UCSD-AML1 (cell line): ENCODE data around the gene ADAMTS9.

ENCODE experiments used
- DNase-seq: peaks from one replicate; lab custom pipeline; 2025; ENCODE audit not compliant: unreplicated experiment; lab: John Stamatoyannopoulos, UW

ADAMTS9 gene, protein sequence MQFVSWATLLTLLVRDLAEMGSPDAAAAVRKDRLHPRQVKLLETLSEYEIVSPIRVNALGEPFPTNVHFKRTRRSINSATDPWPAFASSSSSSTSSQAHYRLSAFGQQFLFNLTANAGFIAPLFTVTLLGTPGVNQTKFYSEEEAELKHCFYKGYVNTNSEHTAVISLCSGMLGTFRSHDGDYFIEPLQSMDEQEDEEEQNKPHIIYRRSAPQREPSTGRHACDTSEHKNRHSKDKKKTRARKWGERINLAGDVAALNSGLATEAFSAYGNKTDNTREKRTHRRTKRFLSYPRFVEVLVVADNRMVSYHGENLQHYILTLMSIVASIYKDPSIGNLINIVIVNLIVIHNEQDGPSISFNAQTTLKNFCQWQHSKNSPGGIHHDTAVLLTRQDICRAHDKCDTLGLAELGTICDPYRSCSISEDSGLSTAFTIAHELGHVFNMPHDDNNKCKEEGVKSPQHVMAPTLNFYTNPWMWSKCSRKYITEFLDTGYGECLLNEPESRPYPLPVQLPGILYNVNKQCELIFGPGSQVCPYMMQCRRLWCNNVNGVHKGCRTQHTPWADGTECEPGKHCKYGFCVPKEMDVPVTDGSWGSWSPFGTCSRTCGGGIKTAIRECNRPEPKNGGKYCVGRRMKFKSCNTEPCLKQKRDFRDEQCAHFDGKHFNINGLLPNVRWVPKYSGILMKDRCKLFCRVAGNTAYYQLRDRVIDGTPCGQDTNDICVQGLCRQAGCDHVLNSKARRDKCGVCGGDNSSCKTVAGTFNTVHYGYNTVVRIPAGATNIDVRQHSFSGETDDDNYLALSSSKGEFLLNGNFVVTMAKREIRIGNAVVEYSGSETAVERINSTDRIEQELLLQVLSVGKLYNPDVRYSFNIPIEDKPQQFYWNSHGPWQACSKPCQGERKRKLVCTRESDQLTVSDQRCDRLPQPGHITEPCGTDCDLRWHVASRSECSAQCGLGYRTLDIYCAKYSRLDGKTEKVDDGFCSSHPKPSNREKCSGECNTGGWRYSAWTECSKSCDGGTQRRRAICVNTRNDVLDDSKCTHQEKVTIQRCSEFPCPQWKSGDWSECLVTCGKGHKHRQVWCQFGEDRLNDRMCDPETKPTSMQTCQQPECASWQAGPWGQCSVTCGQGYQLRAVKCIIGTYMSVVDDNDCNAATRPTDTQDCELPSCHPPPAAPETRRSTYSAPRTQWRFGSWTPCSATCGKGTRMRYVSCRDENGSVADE (N-terminal part only)

DNA sequence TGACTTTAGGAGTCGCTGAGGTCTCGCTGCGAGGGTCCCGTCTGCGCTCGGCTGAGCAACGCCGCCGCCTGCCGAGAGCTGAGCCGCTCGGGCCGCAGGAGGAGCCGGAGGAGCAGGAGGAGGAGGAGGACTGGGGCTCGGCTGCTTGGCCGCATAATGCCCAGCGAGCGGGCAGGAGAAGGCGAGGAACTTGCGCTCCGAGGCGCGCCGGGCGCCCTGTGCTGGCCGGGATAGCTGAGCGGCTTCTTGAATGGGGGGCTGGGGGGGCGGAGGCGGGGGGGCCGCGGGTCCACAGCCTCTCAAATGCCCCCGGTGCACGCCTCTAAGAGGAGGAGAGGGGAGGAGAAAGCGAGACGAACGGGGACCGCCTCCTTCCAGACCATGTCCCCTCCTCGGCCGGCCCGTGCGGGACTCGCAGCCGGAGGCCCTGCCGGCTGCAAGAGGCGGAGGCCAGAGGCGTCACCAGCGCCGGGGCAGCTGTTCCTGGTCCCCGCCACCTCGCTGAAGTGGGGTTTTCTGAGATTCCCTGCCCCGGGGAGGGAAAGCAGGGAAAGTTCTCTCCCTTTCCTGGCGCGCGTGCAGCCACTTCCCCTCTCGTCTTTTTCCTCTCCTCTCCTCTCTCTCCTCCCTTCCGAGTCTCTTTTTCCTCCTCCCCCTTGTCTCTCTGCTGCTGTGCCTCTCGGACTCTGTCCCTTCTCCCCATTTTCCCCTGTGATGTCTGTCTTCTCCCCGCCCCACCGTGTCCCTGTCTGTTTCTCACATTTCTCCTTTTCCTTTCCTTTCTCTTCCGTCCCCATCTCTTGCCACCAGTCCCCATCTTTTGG lies at the start of gene ADAMTS9:
Gene ADAMTS9 (minus strand): TSS at position 220 of the 824 bp plus-strand sequence. CDS start 343 bp downstream, outside the sequence.
- DNase-seq: no peak

DNA sequence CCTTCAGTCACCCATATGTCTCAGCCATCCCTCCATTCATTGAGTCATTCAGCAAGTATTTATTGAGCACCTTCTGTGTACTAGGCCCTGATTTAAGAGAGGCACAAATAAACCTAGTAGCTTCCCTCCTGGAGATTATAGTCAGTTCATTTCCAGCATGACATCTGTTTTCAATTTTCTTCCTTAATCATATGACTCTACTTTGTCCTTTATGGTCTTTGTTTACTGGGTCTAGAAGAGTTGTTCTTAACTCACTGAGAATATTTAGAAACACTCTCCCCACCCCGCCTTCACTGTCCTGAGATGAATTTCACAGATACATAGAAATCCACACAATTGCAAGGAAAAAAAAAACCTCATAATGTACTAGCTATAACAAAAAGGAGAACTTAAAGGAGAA lies 44.8 kb upstream of the ADAMTS9 start:
- DNase-seq: no peak

DNA sequence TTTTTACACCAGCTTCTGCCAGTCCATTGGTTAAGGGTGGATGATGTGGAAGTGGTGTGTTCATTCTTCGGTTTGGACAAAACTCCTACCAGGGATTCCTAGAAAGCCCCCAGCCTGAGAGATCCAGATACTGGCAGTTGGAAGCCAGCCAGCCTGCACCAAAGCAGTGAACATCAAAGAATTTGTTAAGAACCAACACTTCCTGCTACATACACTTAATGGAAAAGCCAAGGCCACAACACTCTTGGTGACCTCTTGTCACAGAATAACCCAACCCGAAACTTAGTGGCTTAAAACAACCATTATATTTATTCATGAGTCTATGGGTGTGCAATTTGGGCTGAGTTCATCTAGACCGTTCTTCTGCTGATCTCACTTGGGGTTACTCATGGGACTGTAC lies 42.9 kb upstream of the ADAMTS9 start:
- peak; percentile 10 for DNase-seq

DNA sequence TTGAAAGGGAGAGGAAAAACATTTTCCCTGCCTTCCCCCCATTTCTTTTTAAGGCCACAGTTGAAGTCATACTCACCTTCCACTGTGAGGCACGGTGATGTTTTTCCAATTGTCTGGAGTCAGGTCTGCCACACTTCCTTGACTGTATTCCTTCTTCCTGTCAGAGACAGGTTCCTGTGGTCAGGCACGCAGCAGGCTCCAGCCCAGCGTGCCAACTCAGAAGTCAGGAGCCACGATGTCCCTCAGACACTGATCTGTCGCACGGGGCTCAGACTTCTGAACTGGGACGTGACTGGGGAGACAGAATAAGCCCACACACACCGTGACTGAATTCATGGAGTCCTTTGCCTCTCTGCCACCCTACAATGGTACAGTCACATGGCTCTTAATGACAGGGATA lies 41.2 kb upstream of the ADAMTS9 start:
- no peak for DNase-seq

- no peak for DNase-seq
Measured at GRCh38 chr3:64728428-64728827, 40.6 kb upstream of the ADAMTS9 start.

DNA sequence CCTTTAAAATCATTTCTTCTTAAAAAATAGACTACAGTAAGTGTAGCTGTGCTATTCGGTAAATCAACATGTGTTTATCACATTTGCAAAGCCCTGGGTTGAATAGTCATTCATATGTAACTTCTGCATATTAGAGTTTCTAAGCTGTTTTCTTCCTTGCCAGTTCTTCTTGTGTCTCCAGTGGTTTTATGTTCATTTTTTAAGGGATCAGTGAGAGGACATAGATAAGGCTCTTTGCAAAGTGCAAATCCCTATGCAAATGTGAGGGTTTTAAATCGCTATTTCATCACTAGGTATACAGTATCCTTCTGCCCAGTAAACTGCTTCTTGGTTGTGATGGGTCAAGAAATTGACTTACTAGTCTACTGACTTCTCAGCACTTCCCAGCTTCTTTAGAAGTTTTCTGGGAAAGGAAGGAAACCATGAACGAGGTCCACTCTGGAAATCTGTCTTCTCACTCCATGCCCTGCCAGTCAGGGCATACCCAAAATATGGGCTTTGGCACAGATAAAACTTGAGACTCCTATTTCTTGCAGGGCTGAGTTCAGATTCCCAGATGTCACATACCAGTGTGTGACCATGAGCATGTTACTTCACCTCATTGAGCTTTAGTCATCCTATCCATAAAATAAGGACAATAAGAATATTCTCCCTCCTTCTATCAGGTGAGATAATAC lies 38.8 kb upstream of the ADAMTS9 start:
- DNase-seq: no peak

DNA sequence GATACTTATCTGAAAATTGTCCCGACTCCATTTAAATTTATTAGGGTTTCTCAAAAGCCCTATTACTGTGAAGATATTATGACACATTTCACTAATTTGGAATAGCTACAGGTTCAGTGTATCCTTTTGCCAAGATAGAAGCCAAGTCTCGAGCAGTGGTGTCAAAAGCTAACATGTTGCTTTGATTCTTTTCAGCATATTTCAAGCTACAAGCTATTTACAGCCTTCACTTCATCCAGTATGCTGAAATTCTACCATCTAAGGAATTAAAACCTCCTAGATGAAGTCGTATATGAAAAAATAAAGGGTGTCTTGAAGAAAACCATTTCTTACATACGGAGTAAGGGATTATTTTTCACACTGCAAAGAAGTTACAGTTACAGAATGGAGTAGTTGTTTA lies 31.2 kb upstream of the ADAMTS9 start:
- DNase-seq: no peak

DNA sequence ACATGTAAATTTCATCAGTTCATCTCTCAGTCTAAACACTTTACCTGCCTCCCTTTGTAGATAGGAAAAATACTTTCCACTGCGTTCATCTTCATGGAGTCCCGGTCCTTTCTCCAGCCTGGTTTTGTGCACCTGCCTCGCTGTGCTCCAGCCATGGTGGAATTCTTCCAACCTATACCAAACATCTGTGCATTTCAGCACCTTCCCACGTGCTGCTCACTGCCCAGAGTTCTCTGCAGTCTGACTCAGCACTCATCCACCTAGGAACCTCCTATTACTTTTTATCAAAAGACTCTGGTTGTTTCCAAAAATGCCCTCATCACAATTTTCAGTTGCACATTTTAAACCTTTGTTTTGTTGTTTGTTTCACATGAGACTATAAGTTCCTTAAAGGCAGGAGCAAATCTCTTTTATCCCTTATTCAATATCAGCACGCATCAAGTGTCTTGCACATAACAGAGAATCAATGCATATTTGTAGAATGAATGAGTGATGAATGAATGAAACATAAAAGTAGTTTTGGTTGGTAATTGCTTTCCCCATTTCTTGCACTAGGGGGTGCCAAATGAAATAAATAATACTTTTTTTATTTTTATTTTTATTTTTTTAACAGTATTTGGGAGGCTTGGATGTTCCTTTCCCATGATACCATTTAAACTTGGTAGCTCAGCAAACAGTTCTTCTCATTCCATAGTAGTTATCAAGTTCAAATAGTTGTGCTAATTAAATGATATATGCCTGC lies 30.2 kb upstream of the ADAMTS9 start:
- DNase-seq: no peak

GRCh38 chr3:64717411-64717810 lies 29.6 kb upstream of the ADAMTS9 start:
- no peak for DNase-seq

DNA sequence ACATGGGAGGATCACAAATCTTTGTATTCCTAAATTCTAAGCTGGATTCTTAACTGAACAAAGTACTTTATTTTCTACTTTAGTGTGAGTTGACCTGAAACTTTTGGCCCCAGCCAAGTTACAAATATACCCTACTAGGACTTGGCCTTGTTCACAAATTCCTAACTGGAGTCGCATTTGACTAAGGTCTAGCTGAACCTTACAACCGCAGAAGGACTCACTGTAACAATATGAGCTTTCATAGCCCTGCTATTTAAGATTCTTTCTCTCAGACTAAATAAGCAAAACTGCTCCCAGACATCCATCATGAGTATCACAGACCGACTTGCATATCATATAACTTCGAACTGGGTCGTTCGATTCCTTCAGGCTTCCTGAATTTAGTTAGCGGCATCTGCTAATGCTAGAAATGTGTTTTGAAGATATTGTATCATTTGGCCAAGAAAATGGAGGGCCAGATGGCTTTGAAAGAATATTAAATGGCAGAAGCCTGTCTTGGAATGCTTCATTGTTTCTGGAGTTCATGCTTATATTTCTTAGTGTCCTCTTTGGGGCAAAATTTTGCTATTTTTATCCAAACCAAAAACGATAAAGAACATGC lies 28.4 kb upstream of the ADAMTS9 start:
- no peak for DNase-seq

DNA sequence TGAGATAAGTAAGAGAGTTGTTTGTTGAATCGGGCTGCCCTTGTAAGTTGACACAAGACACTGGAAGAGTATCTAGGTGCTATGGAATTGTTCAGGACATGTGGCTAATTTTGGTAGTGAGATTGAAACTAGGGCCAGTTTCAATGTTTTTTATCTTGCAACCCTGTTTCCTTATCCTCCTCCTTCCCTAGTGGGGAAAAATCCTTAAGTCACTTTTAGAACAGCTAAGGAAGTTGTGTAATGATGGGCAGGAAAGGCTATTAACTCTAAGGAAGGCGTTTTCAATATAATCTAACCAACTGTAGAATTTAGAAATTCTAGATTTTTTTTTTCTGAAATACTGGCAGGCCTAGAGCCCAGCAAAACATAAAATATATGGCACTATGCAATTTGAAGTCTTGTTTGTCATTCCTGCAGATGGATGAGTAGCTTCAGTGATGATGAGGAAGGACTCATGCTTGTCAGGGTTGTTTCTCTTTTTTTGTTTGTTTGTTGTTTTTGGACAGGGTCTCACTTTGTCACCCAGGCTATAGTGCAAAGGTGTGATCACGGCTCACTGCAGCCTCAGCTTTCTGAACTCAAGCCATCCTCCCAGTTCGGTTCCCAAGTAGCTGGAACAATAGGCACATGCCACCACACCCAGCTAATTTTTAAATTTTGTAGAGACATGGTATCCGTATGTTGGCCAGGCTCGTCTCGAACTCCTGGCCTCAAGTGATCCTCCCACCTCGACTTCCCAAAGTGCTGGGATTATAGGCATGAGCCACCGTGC lies 27.6 kb upstream of the ADAMTS9 start:
- no peak for DNase-seq

GRCh38 chr3:64708456-64708855 lies 20.7 kb upstream of the ADAMTS9 start:
- DNase-seq: no peak

DNA sequence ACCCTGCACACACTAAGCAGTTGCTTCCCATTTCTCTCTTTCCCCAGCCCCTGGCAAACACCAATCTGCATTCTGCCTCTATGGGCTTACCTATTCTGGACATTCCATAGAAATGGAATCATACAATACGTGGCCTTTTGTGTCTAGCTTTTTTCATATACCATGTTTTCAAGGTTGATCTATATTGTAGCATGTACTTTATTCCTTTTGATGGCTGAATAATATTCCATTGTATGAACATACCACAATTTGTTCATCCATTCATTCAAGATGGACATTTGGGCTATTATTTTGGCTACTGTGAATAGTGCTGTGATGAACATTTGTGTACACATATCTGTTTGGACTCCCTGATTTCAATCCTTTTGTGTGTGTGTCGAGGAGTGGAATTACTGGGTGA lies 18.1 kb upstream of the ADAMTS9 start:
- no peak for DNase-seq

GRCh38 chr3:64696896-64697295 lies 9.1 kb upstream of the ADAMTS9 start:
- DNase-seq: no peak

DNA sequence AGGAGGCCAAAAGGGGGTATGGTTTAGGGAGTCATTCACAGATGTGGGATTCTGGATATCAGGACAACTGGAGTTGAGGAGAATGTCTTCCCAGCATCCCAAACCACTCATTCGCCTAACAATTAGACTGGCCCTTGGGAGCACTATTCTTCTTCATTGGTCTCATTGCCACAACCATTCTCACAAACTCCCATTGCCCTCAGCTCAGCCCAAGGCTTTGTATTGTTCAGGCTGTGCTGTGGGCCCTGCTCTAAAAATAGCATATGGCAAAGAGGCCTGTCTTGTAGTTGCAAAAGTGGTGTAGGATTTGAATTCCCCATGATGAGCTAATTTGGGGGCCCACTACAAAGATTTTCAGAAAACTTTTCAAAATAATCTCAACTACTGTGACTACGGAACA lies 6.3 kb upstream of the ADAMTS9 start:
- DNase-seq: no peak

- DNase-seq: no peak
Measured at GRCh38 chr3:64693031-64693430, 5.2 kb upstream of the ADAMTS9 start.

DNA sequence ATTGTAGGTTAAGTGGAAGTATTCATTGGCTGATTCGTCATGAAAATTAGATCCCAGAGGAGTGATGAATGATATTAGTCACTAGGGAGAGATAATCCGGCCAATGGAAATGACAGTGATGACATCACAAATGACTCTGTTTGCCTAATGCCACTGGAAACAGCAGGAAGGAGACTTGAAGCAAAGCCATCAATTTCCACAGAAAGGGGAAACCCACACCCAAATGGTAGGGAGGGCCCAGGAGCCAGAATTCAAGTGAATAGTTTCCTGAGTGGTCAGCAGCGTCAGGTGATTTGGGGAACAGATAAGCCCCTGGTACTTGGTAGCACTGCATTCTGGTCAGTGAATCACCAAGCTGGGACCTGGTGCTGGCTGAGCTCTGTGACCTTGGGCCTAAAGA lies 3.3 kb upstream of the ADAMTS9 start:
- peak; percentile 12 for DNase-seq

DNA sequence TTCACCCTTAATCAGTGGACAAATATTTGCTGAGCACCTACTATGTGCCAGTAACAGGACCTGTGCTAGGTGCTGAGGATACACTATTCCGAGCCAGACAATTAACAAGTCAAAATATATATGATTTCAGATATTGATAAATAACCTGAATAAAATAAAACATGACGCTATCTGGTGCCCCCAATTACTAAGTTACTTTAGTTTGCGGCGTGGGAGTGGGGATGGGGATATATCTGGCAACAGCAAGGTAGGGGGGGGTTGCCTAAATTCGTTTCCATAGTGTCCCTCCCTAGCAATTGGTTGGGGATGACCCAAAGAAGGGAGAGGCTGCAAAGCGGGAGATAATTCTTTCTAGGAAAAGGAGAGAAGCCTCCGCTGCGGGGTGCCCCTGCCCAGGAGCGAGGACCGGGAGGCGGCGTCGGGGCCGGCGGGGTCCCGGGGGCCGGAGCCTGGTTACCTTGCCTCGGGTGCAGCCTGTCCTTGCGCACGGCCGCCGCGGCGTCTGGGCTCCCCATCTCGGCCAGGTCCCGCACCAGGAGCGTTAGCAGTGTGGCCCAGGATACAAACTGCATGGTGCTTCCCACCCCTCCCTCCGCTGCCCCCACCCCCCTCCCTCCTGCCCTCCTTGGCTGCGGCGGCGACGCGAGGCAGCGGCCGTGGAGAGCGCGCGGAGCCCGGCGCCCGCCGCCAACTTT lies 567 bp downstream of the ADAMTS9 start:
- no peak for DNase-seq
